ENCODE results near the gene VPREB1.

DNA sequence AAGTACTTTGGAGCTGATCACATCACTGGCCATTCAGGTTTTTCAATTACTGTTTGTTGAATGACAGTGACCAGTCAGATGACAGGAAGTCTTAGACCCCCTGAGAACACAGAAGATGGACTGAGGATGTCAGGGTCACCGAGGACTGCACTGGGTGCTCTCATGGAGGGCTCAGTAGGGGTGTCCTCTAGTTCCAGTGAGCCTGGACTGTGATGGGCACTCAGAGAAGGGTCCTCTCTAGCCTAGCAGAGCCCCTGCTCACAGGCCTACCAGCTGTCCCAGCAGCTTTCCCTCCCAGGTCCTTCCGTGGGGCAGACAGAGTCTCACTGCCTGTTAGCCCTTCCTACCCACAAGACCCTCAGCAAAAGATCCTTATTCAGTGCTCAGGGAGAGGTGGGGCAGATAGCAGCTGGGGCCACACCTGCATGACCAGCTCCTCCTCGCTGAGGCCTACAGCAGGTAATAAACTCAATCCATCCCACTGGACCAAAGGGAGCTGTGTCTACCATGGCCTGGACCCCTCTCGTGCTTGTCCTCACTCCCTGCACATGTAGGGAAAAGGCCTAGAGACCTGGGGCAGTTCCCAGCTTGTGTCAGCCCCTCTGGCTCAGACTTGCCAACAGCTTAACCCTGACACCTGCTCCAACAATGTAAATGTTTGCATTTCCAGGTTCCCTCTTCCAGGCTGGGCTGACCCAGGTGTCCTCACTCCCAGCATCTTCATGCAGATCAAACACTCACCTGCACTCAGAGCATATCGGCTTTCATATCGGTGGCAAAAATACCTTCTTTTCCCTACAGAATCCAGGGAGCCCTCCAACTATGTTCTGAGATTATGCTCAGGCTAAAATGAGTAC lies 25.2 kb upstream of the VPREB1 start:
- TF ChIP-seq CTCF (IDR thresholded peaks at IDR 0.05; ENCODE audit: low read depth, low read length) (no peak), POLR2A (IDR thresholded peaks at IDR 0.05; ENCODE audit: extremely low read depth, insufficient read length) (no peak)

Measured in NB4 (cell line).